Stimulated activated CD4-positive, alpha-beta T cell treated with anti-CD3 and anti-CD28 coated beads, TNF-alpha, amount 100 ng/mL, for 48 hours (primary cell): Measurements from ENCODE around the gene AQP1.

Experiments
- DNase-seq, 3 donors: peaks; one replicate each; pipeline ENCODE4 v3.0.0-alpha.2; 2020; ENCODE audit warnings: low read depth in 3 of 3

Gene AQP1

DNA sequence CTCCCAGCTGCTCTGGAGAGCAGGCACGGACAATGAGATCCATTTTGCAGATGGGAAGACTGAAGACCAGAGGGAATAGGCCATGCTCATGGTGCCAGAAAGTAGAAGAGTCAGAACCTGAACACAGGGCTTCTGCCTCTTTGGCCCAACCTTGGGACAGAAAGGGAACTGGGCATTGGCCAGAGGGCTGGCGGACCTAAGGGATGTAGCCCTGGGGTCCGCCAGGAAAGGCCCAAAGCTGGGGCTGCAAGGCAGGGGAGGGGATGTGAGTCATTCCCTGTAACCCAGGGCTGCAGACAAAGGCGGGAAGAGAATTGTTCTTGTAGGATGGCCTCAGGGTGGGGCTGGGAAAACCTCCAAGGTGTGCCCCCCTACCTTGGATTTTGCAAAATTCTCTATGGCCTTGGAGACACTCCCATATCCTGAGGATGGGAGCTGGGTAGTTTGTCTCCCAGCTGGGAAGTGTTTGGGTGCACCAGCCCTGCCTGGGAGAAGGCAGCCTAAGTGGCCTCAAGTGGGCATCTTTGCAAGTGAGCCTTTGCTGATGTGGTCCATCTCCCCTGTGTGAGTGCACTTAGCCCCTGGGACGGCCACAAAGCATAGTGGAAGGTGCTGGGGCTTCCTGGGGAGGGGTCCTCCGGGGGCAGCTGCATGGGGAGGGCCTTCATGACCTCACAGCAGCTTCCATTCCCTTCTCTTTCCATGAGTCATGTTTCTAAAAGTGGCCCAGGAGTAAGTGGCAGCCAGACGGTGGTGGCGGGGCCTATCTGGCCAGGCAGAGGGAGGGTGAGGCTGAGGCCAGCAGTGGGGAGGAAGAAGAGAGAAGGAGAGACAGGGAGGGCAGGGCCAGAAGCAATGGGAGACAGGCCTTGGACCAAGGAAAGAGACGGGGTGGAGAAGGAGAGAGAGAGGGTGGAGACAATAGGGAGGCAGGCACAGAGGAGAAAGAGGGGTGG, 9.2 kb downstream of the AQP1 start:
- DNase-seq = no peak

GRCh38 chr7:30921540-30922401, 10.1 kb downstream of the AQP1 start:
- no peak for DNase-seq

DNA sequence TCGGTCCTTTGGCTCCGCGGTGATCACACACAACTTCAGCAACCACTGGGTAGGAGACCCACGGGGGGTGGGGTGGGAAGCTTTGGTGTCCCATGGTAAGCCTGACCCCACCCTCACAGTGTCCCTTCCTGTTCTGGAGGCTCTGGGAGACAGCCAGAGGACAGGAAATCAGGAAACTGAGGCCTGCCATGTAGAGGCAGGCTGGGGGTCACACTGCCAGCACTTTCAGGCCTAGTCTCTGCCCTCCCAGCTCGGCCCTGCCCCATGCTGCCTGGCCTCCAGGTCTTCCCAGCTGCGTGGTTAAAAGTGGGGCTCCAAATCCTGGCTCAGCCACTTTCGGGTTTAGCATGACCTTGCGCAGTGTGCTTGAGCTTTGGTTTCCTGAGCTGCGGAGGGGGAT, 10.9 kb downstream of the AQP1 start:
- no peak for DNase-seq

DNA sequence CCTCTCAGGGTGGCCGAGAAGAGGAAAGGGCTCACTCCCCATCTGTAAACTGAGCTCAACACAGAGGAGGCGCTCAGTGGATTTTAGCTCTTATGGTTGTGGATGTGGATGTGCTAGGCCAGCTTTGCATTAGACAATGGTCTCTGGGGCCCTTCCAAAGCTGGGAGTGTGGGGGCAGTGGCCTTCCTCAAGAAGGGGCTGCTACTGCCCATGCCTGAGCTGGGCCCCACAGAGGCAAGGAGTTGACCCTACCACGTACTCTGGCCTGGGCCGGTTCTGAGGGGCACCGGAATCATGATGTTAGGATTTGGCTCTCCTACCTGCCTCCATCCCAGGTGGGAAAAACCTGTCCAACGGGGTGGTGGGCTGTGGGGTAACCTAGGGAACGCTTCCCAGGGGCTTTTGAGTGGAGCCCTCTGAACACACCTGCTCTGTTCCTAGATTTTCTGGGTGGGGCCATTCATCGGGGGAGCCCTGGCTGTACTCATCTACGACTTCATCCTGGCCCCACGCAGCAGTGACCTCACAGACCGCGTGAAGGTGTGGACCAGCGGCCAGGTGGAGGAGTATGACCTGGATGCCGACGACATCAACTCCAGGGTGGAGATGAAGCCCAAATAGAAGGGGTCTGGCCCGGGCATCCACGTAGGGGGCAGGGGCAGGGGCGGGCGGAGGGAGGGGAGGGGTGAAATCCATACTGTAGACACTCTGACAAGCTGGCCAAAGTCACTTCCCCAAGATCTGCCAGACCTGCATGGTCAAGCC, 11.5 kb downstream of the AQP1 start:
- no peak for DNase-seq

- no peak for DNase-seq
Measured at GRCh38 chr7:30923774-30924413, 12.2 kb downstream of the AQP1 start.

GRCh38 chr7:30924624-30925023, 13.0 kb downstream of the AQP1 start:
- DNase-seq = no peak

DNA sequence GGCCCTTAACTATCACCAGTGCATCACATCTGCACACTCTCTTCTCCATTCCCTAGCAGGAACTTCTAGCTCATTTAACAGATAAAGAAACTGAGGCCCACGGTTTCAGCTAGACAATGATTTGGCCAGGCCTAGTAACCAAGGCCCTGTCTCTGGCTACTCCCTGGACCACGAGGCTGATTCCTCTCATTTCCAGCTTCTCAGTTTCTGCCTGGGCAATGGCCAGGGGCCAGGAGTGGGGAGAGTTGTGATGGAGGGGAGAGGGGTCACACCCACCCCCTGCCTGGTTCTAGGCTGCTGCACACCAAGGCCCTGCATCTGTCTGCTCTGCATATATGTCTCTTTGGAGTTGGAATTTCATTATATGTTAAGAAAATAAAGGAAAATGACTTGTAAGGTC, 13.5 kb downstream of the AQP1 start:
- DNase-seq = no peak

DNA sequence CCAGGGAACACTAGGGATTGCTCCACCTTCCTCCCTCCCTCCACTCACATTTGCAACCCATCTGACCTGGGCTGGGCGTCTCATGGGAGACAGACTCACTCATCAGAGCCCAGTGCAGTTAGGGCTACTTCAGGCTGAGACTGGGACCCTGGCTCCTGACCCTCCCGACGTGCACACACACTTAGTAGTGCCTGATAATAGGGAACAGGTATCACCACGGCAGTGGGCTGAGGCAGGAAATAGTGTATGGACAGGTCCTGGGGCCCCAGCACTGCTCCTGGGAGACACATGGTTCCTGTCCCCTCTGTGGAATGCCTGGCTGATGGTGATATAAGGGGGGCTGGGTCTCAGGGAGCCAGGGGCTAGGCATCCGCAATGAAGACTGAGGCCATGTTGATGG, 14.3 kb downstream of the AQP1 start:
- DNase-seq = no peak

DNA sequence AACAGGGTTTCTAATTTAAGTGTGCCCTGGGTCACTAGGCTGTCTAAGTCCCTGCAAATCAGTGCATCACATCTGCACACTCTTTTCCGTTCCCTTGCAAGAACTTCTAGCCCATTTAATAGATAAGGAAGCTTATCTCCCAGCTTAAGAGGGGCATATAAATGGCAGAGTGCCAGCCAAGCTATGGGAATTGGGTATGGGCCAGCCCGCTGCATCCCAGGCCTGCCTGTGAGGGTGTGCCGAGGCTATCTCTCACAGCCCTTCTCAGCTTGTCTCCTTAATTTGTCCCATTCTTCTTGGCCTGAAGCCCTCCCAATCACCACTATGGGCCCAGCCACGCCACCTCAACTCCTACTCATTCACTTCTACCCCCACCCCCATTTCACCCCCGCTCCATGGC, 14.7 kb downstream of the AQP1 start:
- no peak for DNase-seq

DNA sequence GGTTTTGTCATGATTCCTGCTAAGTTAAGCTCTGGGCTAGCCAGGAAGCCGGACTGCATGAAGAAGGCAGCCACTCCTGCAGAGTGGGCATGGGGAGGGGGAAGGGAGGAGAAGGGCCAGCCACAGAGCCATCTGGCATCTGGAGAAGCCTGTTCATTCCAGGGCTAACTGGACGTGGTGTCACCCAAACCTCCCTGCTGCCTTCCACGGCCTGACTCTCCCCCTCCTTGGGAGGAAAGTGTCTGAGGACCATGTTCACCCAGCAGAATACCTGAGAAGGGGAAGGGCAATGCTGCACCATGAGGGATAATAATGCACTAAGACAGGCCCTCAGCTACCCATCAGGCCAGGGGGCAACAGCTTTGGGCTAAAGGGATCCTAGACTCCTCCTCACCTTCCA, 15.4 kb downstream of the AQP1 start:
- DNase-seq = no peak

DNA sequence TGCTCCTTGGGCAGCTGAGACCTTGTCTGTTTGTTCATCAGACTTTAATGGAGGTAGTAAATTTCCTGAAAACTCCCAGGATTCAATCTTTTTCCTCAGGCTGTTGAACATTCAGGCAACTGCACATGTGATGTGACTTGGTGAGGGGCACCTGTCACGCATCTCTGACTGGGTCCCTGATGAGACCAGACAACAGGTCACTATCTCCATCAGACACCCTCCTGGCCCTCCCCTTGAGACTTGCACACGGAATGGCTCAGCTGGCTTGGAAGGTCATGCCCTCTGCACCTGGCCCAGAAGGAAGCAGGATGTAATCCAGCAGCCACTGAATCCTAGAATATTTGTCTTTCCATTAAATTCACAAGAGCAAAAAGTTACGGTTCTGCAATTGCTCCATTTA, 15.9 kb downstream of the AQP1 start:
- no peak for DNase-seq

GRCh38 chr7:30928254-30928872, 16.7 kb downstream of the AQP1 start:
- DNase-seq = no peak

GRCh38 chr7:30929686-30930085, 18.0 kb downstream of the AQP1 start:
- DNase-seq = no peak

- no peak for DNase-seq
Measured at GRCh38 chr7:30930621-30931020, 19.0 kb downstream of the AQP1 start.

GRCh38 chr7:30931161-30931928, 19.7 kb downstream of the AQP1 start:
- no peak for DNase-seq

DNA sequence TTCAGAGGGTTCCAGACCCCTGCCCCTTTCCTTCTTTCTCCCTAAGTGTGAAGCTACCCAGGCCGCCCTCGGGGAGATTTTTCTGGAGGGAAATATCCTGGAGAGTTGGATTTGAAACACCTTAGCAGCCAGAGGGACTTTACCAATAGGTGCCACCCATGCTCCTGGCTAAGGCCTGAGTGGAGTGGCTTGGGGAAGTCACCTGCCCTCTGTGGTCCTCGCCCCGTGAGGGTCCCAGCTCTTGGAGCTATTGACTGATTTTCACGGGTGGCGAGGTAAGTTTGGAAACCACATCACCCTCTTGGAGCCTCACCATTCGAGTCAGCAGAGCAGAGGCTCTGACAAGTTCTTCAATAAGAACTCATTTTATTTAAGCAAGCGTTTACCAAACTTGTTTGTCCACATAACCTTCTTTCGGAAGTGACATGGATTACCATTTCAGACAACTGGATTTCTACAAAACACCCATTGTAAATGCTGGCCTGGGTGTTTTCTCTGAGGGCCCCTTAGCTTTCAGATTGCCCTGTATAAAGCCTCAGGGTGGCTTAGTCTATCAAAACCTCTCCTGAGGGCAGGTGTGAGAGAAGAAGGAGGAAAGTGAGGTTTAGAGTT, 20.4 kb downstream of the AQP1 start:
- no peak for DNase-seq

GRCh38 chr7:30932562-30932961, 20.9 kb downstream of the AQP1 start:
- no peak for DNase-seq

GRCh38 chr7:30933124-30933974, 21.7 kb downstream of the AQP1 start:
- DNase-seq = no peak

GRCh38 chr7:30934225-30934624, 22.6 kb downstream of the AQP1 start:
- DNase-seq = no peak
